ENCODE measurements around the gene SELPLG. TPM values are rescaled to one million over a fixed set of nuclear protein-coding genes. Genes with fewer than 3 reads are reported as not detected.
A peak's percentile ranks its signal among the peaks of the same experiment; 100 is the strongest.
"Not testable (repeated sequence)": the region's sequence is repeated elsewhere in the genome, so short reads cannot be mapped to it uniquely, and the experiment has no call there.

SELPLG gene
- total RNA-seq, 2 donors from 2014 or later: 4.5 to 12.5 TPM

- ATAC-seq; intact Hi-C loops (cut with DNase I); DNase-seq: not testable (repeated sequence)
Measured at GRCh38 chr12:108658115-108658514, 24.4 kb upstream of the SELPLG start.

GRCh38 chr12:108657130-108657745 lies 23.5 kb upstream of the SELPLG start:
- ATAC-seq (no peak), DNase-seq (no peak)
- intact Hi-C loops (cut with DNase I): no loop called here

GRCh38 chr12:108656247-108656646 lies 22.6 kb upstream of the SELPLG start:
- DNase-seq; ATAC-seq; intact Hi-C loops (cut with DNase I): not testable (repeated sequence)

GRCh38 chr12:108655812-108656175 lies 22.1 kb upstream of the SELPLG start:
- ATAC-seq; intact Hi-C loops (cut with DNase I); DNase-seq: not testable (repeated sequence)

- DNase-seq; intact Hi-C loops (cut with DNase I): not testable (repeated sequence)
- ATAC-seq: peak; percentile 58 to 68
Measured at GRCh38 chr12:108654622-108655021, 20.9 kb upstream of the SELPLG start.

GRCh38 chr12:108653922-108654321 lies 20.2 kb upstream of the SELPLG start:
- DNase-seq: no peak
- peak; percentile 52 to 79 for ATAC-seq
- intact Hi-C loops (cut with DNase I): no loop called here

GRCh38 chr12:108653082-108653516 lies 19.4 kb upstream of the SELPLG start:
- intact Hi-C loops (cut with DNase I): no loop called here
- DNase-seq (no peak), ATAC-seq (no peak)

- intact Hi-C loops (cut with DNase I): no loop called here
- DNase-seq: no peak
- no peak for ATAC-seq
Measured at GRCh38 chr12:108650083-108650482, 16.4 kb upstream of the SELPLG start.

GRCh38 chr12:108649669-108650068 lies 16.0 kb upstream of the SELPLG start:
- DNase-seq (no peak), ATAC-seq (peak; percentile 10 to 60)
- intact Hi-C loops (cut with DNase I): no loop called here

- intact Hi-C loops (cut with DNase I): no loop called here
- ATAC-seq: no peak
Measured at GRCh38 chr12:108649126-108649525, 15.4 kb upstream of the SELPLG start.

GRCh38 chr12:108648371-108648770 lies 14.7 kb upstream of the SELPLG start:
- ATAC-seq (no peak), DNase-seq (no peak)
- intact Hi-C loops (cut with DNase I): no loop called here

More at GRCh38 chr12:108649126-108649525, 15.4 kb upstream of the SELPLG start:
- no peak for DNase-seq

GRCh38 chr12:108647585-108648287 lies 14.0 kb upstream of the SELPLG start:
- ATAC-seq (no peak), DNase-seq (no peak)
- intact Hi-C loops (cut with DNase I): no loop called here

GRCh38 chr12:108646600-108647579 lies 13.2 kb upstream of the SELPLG start:
- DNase-seq (no peak), ATAC-seq (no peak)
- intact Hi-C loops (cut with DNase I): no loop called here

- no peak for ATAC-seq
- intact Hi-C loops (cut with DNase I): no loop called here
- no peak for DNase-seq
Measured at GRCh38 chr12:108645686-108646599, 12.2 kb upstream of the SELPLG start.

GRCh38 chr12:108644811-108645120 lies 11.1 kb upstream of the SELPLG start:
- ATAC-seq (no peak), DNase-seq (no peak)
- intact Hi-C loops (cut with DNase I): no loop called here

- intact Hi-C loops (cut with DNase I): no loop called here
- peak; percentile 76 for DNase-seq
- peak; percentile 36 to 74 for ATAC-seq
Measured at GRCh38 chr12:108643941-108644810, 10.5 kb upstream of the SELPLG start.

GRCh38 chr12:108642899-108643654 lies 9.4 kb upstream of the SELPLG start:
- ATAC-seq (no peak), DNase-seq (no peak)
- intact Hi-C loops (cut with DNase I): no loop called here

Data from left cardiac atrium (tissue), 4 donors.